Measurements from ENCODE around the gene CBL.

GRCh38 chr11:119298726-119299125, 92.6 kb downstream of the CBL start:
- TF ChIP-seq, protein P1, sequence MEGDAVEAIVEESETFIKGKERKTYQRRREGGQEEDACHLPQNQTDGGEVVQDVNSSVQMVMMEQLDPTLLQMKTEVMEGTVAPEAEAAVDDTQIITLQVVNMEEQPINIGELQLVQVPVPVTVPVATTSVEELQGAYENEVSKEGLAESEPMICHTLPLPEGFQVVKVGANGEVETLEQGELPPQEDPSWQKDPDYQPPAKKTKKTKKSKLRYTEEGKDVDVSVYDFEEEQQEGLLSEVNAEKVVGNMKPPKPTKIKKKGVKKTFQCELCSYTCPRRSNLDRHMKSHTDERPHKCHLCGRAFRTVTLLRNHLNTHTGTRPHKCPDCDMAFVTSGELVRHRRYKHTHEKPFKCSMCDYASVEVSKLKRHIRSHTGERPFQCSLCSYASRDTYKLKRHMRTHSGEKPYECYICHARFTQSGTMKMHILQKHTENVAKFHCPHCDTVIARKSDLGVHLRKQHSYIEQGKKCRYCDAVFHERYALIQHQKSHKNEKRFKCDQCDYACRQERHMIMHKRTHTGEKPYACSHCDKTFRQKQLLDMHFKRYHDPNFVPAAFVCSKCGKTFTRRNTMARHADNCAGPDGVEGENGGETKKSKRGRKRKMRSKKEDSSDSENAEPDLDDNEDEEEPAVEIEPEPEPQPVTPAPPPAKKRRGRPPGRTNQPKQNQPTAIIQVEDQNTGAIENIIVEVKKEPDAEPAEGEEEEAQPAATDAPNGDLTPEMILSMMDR (IDR thresholded peaks at IDR 0.05), result no peak
- no peak for TF ChIP-seq POLR2A (IDR thresholded peaks at IDR 0.05)
